PC-9 (cell line): ENCODE data around the gene ARHGEF17. TPM values are rescaled to one million over a fixed set of nuclear protein-coding genes. Genes with fewer than 3 reads are reported as not detected.

Experiments used
- BruUV-seq: library from RNA; stranded (reverse); fragments of 400-500 nt; replicated peaks from 2 replicates; lab custom pipeline; 2021; lab: Mats Ljungman, UMichigan
- CTCF ChIA-PET: fragments of 300-600 bp; sonication (Branson Sonifier 250); formaldehyde crosslinking; loops from one replicate; lab custom pipeline; 2022; ENCODE audit warnings: antibody characterized with exemption; lab: Charles Lee
- POLR2A ChIA-PET: fragments of 300-600 bp; sonication (Branson Sonifier 250); formaldehyde crosslinking; loops from one replicate; lab custom pipeline; 2022; ENCODE audit warnings: antibody characterized with exemption; ENCODE audit not compliant: unreplicated experiment; lab: Charles Lee
- DNase-seq, 2 experiments: peaks; one replicate each; pipeline versions ENCODE4 v3.0.0 to v3.0.0-alpha.2; 2015 to 2022; ENCODE audit warnings: mixed read lengths in 1 of 2
- H2AFZ ChIP-seq: fragments of 200-600 bp; sonication (generic); 2 replicates; pipeline ENCODE4 v1.8.1; 2017; ENCODE audit warnings: antibody characterized with exemption
- H3F3A ChIP-seq: fragments of 200-600 bp; sonication (generic); 2 replicates; pipeline ENCODE4 v1.8.1; 2017; ENCODE audit warnings: antibody characterized with exemption, mild to moderate bottlenecking, low read depth; ENCODE audit not compliant: insufficient read depth
- H3K27ac ChIP-seq: fragments of 200-600 bp; sonication (generic); 2 replicates; pipeline ENCODE4 v1.6.1; 2016; ENCODE audit warnings: mixed run types
- H3K27me3 ChIP-seq: fragments of 200-600 bp; sonication (generic); 2 replicates; pipeline ENCODE4 v1.6.1; 2016; ENCODE audit warnings: low read depth, mixed run types; ENCODE audit not compliant: insufficient read depth
- H3K36me3 ChIP-seq: fragments of 200-600 bp; sonication (generic); 2 replicates; pipeline ENCODE4 v1.6.1; 2016; ENCODE audit warnings: low read depth, mixed run types
- H3K4me1 ChIP-seq: fragments of 200-600 bp; sonication (generic); replicated peaks from 2 replicates; pipeline ENCODE4 v1.6.1; 2016; ENCODE audit warnings: mixed run types; ENCODE audit not compliant: insufficient read depth
- H3K4me2 ChIP-seq: fragments of 200-600 bp; sonication (generic); 2 replicates; pipeline ENCODE4 v1.6.1; 2017; ENCODE audit warnings: mixed run types
- H3K4me3 ChIP-seq: fragments of 200-600 bp; sonication (generic); 2 replicates; pipeline ENCODE4 v1.6.1; 2016; ENCODE audit warnings: mixed run types
- H3K79me2 ChIP-seq: fragments of 200-600 bp; sonication (generic); 2 replicates; pipeline ENCODE4 v1.6.1; 2017; ENCODE audit warnings: low read depth, mixed run types
- H3K9me2 ChIP-seq: fragments of 200-600 bp; sonication (generic); 2 replicates; pipeline ENCODE4 v1.8.1; 2017; ENCODE audit warnings: mild to moderate bottlenecking; ENCODE audit not compliant: insufficient read depth
- H3K9me3 ChIP-seq: fragments of 200-600 bp; sonication (generic); 2 replicates; pipeline ENCODE4 v1.8.1; 2016; ENCODE audit warnings: low read depth; ENCODE audit not compliant: insufficient read depth
- H4K20me1 ChIP-seq: fragments of 200-600 bp; sonication (generic); 2 replicates; pipeline ENCODE4 v1.8.1; 2017; ENCODE audit not compliant: insufficient read depth
- CTCF ChIP-seq: fragments of 200-600 bp; sonication (generic); conservative IDR thresholded peaks from 2 replicates; pipeline ENCODE4 v1.6.1; 2017; ENCODE audit warnings: mixed run types, antibody characterized with exemption, mild to moderate bottlenecking, moderate library complexity
- EZH2 ChIP-seq: fragments of 200-600 bp; sonication (generic); IDR thresholded peaks from 2 replicates; pipeline ENCODE4 v1.8.0; 2017; ENCODE audit warnings: antibody characterized with exemption, low read depth
- intact Hi-C: fragments of 100-400 bp; cut with micrococcal nuclease; formaldehyde crosslinking; loops from one replicate; pipeline ENCODE4 v1.10.0; 2022; ENCODE audit not compliant: unreplicated experiment
- total RNA-seq: library from RNA; stranded (reverse); gene quantifications from 2 replicates; pipeline ENCODE4 v1.2.3, GENCODE V29; 2021

ARHGEF17 gene
- total RNA-seq, 1 experiment from 2014 or later, result 56.9 TPM

- ChIA-PET CTCF (interaction anchor here (0.6 to 0.7 kb wide), 2 partner anchors 51 to 54 kb away, joined by 3 to 5 read pairs; no protein-coding TSS in a partner anchor), POLR2A (no interaction called here)
- Histone ChIP-seq H3K36me3 (peaks cover 19% of the 10 kb centered on the region; the same call in 1 of the 2 replicates), H3K4me2 (no peak overlapping the region), H2AFZ (no peak overlapping the region), H3K27me3 (no peaks in the 10 kb centered on the region), H4K20me1 (peaks cover 15% of the 10 kb centered on the region), H3K79me2 (peaks cover 18% of the 10 kb centered on the region; the same call in 1 of the 2 replicates), H3K27ac (no peak overlapping the region), H3K4me3 (no peak overlapping the region), H3F3A (peaks cover 28% of the 10 kb centered on the region), H3K4me1 (peaks cover 9% of the 10 kb centered on the region), H3K9me2 (no peaks in the 10 kb centered on the region), H3K9me3 (no peaks in the 10 kb centered on the region)
- no peak for DNase-seq
- BruUV-seq, result no TSS peak
- intact Hi-C loops, result no loop called here
- no peak for TF ChIP-seq CTCF
- TF ChIP-seq EZH2, result no peak
Measured at GRCh38 chr11:73296501-73297230, 11.4 kb upstream of the ARHGEF17 start.

GRCh38 chr11:73297231-73297590 lies 10.9 kb upstream of the ARHGEF17 start:
- CTCF ChIA-PET, result interaction anchor here (0.6 to 0.9 kb wide), 2 partner anchors 8 to 51 kb away, joined by 3 read pairs; no protein-coding TSS in a partner anchor
- H2AFZ ChIP-seq, result no peak overlapping the region
- H3K36me3 ChIP-seq, result peaks cover 19% of the 10 kb centered on the region; the same call in 1 of the 2 replicates
- DNase-seq, result no peak
- H3K9me2 ChIP-seq, result no peaks in the 10 kb centered on the region
- peaks cover 29% of the 10 kb centered on the region for H3F3A ChIP-seq
- POLR2A ChIA-PET, result no interaction called here
- H3K4me2 ChIP-seq, result no peak overlapping the region
- H4K20me1 ChIP-seq, result peaks cover 15% of the 10 kb centered on the region
- H3K4me1 ChIP-seq, result peaks cover 9% of the 10 kb centered on the region
- BruUV-seq, result no TSS peak
- H3K79me2 ChIP-seq, result 0 out of 2 replicates have a peak, but pooled peaks cover 13% of the 10 kb centered on the region
- TF ChIP-seq EZH2 (no peak), CTCF (no peak)
- no peaks in the 10 kb centered on the region for H3K27me3 ChIP-seq
- no peaks in the 10 kb centered on the region for H3K9me3 ChIP-seq
- H3K4me3 ChIP-seq, result no peak overlapping the region
- H3K27ac ChIP-seq, result no peak overlapping the region
- intact Hi-C loops, result no loop called here

- 0 out of 2 replicates have a peak, but pooled peaks cover 13% of the 10 kb centered on the region for H3K79me2 ChIP-seq
- no peak overlapping the region for H3K4me3 ChIP-seq
- H3K36me3 ChIP-seq, result peaks cover 19% of the 10 kb centered on the region; the same call in 1 of the 2 replicates
- ChIA-PET CTCF (interaction anchor here (0.6 to 0.9 kb wide), 3 partner anchors 9 to 52 kb away, joined by 3 read pairs; no protein-coding TSS in a partner anchor), POLR2A (no interaction called here)
- H3K4me1 ChIP-seq, result peaks cover 9% of the 10 kb centered on the region
- no peak overlapping the region for H3K4me2 ChIP-seq
- no peaks in the 10 kb centered on the region for H3K9me3 ChIP-seq
- TF ChIP-seq EZH2, result no peak
- no peak for TF ChIP-seq CTCF
- peaks cover 29% of the 10 kb centered on the region for H3F3A ChIP-seq
- peaks cover 15% of the 10 kb centered on the region for H4K20me1 ChIP-seq
- intact Hi-C loops, result no loop called here
- no peak for DNase-seq
- no peak overlapping the region for H3K27ac ChIP-seq
- no peaks in the 10 kb centered on the region for H3K27me3 ChIP-seq
- no peak overlapping the region for H2AFZ ChIP-seq
- no TSS peak for BruUV-seq
- H3K9me2 ChIP-seq, result no peaks in the 10 kb centered on the region
Measured at GRCh38 chr11:73297702-73298101, 10.4 kb upstream of the ARHGEF17 start.
